Purkinje cell (primary cell): ENCODE data around the gene CDK5RAP2. TPM values are rescaled to one million over a fixed set of nuclear protein-coding genes. Genes with fewer than 3 reads are reported as not detected.

Experiments
- polyA plus RNA-seq: library from polyadenylated mRNA; unstranded; fragments of >200 nt; fragmentation: Nextera tagmentation; gene quantifications from 2 replicates; pipeline ENCODE4 v1.2.1, GENCODE V29; 2014

The CDK5RAP2 gene
- 6.8 and 8.3 TPM in 2 replicates for polyA plus RNA-seq

GRCh38 chr9:120580051-120580896 is at the start of gene CDK5RAP2:
CDK5RAP2 (minus strand) TSS chr9:120580167; CDS start chr9:120579978, 189 bp downstream.

Other genes with a start within 250 kb of the CDK5RAP2 start
- gene MEGF9, start 134.3 kb upstream of the CDK5RAP2 start, polyA plus RNA-seq: 68.6 and 71.0 TPM in 2 replicates
- gene FBXW2, start 213.2 kb upstream of the CDK5RAP2 start, polyA plus RNA-seq: 3.4 and 3.5 TPM in 2 replicates